NB4 (cell line): Measurements from ENCODE around the gene SERPINB12.

Source experiments
- CTCF ChIP-seq: IDR thresholded peaks from one replicate; pipeline ENCODE4 v1.5.1; 2012; ENCODE audit warnings: low read depth, low read length
- MAX ChIP-seq: IDR thresholded peaks from 2 replicates; pipeline ENCODE4 v1.6.1; 2011; ENCODE audit warnings: low read depth, low read length
- MYC ChIP-seq: IDR thresholded peaks from 2 replicates; pipeline ENCODE4 v1.6.1; 2011; ENCODE audit warnings: low read depth, low read length
- POLR2A ChIP-seq: IDR thresholded peaks from 2 replicates; pipeline ENCODE4 v1.6.1; 2011; ENCODE audit warnings: mild to moderate bottlenecking; ENCODE audit not compliant: insufficient read length; ENCODE audit errors: extremely low read depth

GRCh38 chr18:63579616-63580015 lies 37.4 kb downstream of the SERPINB12 start:
- TF ChIP-seq CTCF = no peak
- no peak for TF ChIP-seq POLR2A
- TF ChIP-seq MAX = no peak
- no peak for TF ChIP-seq MYC
